Esophagus muscularis mucosa (tissue), 3 donors: Measurements from ENCODE around the gene CEP164.

ENCODE experiments used
- CTCF ChIP-seq, 3 experiments: fragments of 200-600 bp in 2 of 3; fragments of 450-650 bp in 1 of 3; sonication (generic) in 2 of 3; IDR thresholded peaks; one replicate each; pipeline ENCODE4 v1.5.1; 2017 to 2019; ENCODE audit warnings: antibody characterized with exemption in 3 of 3, mild to moderate bottlenecking in 2 of 3, moderate library complexity in 1 of 3
- POLR2AphosphoS5 ChIP-seq, 2 donors: sonication (generic); formaldehyde crosslinking; IDR thresholded peaks; one replicate each; pipeline ENCODE4 v1.6.1; 2017; ENCODE audit warnings: antibody characterized with exemption in 2 of 2

DNA sequence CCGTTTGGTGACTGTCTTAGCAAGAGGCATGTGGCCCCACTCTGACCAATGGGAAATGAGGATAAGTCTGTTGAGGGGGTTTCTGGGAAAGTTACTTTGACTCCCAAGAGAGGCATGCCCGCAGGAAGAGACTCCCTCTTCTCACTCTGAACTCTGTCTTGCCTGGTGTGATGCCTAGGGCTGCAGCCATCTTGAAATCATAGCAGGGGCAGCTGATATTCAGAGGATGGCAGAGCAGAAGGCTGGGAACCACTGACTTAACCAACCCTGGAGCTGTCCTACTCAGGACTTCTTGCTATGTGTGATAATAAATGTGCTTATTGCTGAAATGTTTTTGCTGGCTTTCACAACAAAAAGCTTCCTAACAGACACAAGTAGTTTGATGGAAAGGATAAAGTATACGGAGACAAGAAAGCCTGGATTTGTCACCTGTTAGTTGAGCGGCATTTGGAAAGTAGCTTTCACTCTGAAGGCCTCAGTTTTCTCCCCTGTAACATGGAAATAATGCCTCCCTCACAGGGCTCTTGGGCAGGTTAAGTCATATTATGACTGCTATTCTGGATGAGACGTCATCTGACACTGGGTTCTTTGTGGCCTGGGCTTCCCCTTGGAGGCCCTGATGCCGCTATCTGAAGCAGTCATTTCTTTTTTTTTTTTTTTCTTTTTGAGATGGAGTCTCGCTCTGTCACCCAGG is 128.5 kb downstream of the CEP164 start:
- TF ChIP-seq CTCF (IDR thresholded peaks at IDR 0.05) (no peak), POLR2AphosphoS5 (IDR thresholded peaks at IDR 0.05) (no peak)
